ENCODE measurements around the gene NRP2. TPM values are rescaled to one million over a fixed set of nuclear protein-coding genes. Genes with fewer than 3 reads are reported as not detected.

NRP2 gene
- total and polyA plus RNA-seq, 2 experiments from 2014 or later = 61.0 to 79.2 TPM

GRCh38 chr2:205713086-205713485, 30.8 kb downstream of the NRP2 start:
- no peaks in the 10 kb centered on the region for H4K20me1 ChIP-seq (ENCODE audit: insufficient read depth, poor library complexity, severe bottlenecking)
- peaks cover 24% of the 10 kb centered on the region for H3K4me1 ChIP-seq (ENCODE audit: insufficient read depth)
- H3K9me3 ChIP-seq (ENCODE audit: low read depth) = no peaks in the 10 kb centered on the region
- no peak overlapping the region for H2AFZ ChIP-seq
- H3K9me2 ChIP-seq (replicated peaks; ENCODE audit: insufficient read depth) = no peaks in the 10 kb centered on the region
- no peak overlapping the region for H3K4me3 ChIP-seq
- no peaks in the 10 kb centered on the region for H3K36me3 ChIP-seq (replicated peaks; ENCODE audit: insufficient read depth, low read depth)
- peaks cover 22% of the 10 kb centered on the region for H3K79me2 ChIP-seq
- WGBS (ENCODE audit: low lambda C conversion rate, missing lambda C conversion rate) = 61% methylated on average over 1 of the region's 1 CpG
- TF ChIP-seq EZH2phosphoT487 (IDR thresholded peaks at IDR 0.05; ENCODE audit: low read depth, severe bottlenecking, unreplicated experiment) (no peak), EZH2 (IDR thresholded peaks at IDR 0.05; ENCODE audit: borderline replicate concordance) (no peak)
- TF ChIP-seq, protein P1, sequence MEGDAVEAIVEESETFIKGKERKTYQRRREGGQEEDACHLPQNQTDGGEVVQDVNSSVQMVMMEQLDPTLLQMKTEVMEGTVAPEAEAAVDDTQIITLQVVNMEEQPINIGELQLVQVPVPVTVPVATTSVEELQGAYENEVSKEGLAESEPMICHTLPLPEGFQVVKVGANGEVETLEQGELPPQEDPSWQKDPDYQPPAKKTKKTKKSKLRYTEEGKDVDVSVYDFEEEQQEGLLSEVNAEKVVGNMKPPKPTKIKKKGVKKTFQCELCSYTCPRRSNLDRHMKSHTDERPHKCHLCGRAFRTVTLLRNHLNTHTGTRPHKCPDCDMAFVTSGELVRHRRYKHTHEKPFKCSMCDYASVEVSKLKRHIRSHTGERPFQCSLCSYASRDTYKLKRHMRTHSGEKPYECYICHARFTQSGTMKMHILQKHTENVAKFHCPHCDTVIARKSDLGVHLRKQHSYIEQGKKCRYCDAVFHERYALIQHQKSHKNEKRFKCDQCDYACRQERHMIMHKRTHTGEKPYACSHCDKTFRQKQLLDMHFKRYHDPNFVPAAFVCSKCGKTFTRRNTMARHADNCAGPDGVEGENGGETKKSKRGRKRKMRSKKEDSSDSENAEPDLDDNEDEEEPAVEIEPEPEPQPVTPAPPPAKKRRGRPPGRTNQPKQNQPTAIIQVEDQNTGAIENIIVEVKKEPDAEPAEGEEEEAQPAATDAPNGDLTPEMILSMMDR (IDR thresholded peaks at IDR 0.05; ENCODE audit: poor library complexity) = no peak
- no peak overlapping the region for H3K4me2 ChIP-seq
- DNase-seq (ENCODE audit: low spot score) = no peak
- H3K27ac ChIP-seq = no peak overlapping the region
- no peaks in the 10 kb centered on the region for H3K27me3 ChIP-seq

DNA sequence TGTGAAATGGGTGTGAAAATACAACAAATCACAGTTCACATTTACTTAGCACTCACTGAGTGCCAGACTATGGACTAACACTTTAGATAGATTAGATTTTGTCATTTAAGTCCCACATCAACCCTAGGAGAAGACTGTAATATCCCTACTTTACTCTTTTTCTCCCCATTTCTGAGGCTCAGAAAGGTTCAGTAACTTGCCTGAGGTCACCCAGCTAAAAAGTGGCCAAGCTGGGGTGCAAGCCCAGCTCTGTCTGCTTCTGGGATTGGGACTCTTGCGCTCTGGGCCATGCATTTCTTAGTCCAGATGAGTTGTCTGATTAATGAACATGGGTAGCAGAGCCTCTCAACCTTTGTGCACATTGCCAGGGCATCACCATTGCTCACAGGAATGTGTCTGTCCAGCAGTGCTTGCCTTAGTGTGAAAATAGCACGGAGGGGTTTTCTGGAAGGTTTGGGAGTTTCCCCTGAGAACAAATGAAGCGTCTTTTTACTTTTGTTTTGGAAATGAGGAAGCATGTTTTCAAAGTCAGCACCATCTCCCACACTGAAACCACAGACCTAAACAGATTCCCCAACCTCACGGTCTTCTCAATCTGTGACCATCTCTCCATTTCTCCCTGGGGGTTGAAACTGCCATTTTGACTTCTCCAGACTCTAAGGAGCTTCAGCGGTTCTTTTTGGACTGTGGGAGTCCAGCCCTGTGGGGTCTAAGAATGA, 31.9 kb downstream of the NRP2 start:
- peaks cover 32% of the 10 kb centered on the region for H3K4me1 ChIP-seq (ENCODE audit: insufficient read depth)
- H3K4me3 ChIP-seq = no peak overlapping the region
- H3K36me3 ChIP-seq (replicated peaks; ENCODE audit: insufficient read depth, low read depth) = no peaks in the 10 kb centered on the region
- no peaks in the 10 kb centered on the region for H3K27me3 ChIP-seq
- no peaks in the 10 kb centered on the region for H4K20me1 ChIP-seq (ENCODE audit: insufficient read depth, poor library complexity, severe bottlenecking)
- H3K4me2 ChIP-seq = no peak overlapping the region
- no peaks in the 10 kb centered on the region for H3K9me3 ChIP-seq (ENCODE audit: low read depth)
- peak overlapping the region; percentile 49 for H3K27ac ChIP-seq
- 71% methylated on average over 5 of the region's 5 CpGs for WGBS (ENCODE audit: low lambda C conversion rate, missing lambda C conversion rate)
- TF ChIP-seq EZH2phosphoT487 (IDR thresholded peaks at IDR 0.05; ENCODE audit: low read depth, severe bottlenecking, unreplicated experiment) (no peak), EZH2 (IDR thresholded peaks at IDR 0.05; ENCODE audit: borderline replicate concordance) (no peak)
- TF ChIP-seq, protein P1 (IDR thresholded peaks at IDR 0.05; ENCODE audit: poor library complexity) = no peak
- DNase-seq (ENCODE audit: low spot score) = no peak
- no peaks in the 10 kb centered on the region for H3K9me2 ChIP-seq (replicated peaks; ENCODE audit: insufficient read depth)
- peaks cover 15% of the 10 kb centered on the region for H3K79me2 ChIP-seq
- H2AFZ ChIP-seq = no peak overlapping the region

DNA sequence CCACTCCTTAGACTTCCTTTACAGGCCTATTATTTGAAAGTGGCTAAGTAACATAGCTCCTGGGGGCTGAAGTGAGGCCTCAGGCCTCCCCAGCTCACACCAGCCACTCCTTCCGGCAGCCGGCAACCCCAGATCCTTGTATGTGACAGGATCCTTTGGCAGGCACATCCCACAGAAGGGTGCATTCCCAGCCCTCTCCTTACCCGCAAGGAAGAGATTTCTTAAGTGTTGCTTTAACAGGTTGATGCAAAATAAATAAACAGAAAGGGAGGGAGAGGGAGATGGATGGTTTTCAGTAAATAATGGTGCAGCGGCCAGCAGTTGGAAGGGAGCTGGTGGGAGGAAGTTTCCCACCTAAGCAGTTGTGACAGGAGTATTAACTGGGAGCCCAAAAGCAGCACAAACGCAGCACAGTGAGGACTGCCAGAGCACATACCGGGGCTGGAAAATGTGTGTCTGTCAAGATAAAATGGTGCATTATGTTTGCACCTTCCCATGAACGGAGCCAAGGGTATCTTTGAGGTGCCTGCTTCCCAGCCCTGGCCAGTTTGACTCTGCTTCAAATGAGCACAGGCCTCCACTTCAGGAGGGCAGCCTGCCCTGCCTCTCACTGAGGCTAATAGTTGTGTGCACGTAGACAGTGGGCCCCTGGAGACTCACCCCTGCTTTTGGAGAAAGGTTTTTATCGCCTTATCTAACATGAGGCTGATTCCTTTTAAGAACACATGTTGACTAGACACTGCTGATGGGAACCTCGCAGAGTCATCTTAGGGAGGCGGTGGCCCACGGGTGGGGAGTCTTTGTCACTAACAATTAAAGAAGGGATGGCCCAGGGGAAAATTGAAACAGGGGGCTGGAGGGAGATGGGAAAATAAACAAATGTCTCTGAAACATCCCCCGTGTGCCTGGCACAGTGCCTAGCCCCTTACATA, 32.8 kb downstream of the NRP2 start:
- H3K27ac ChIP-seq = peak overlapping the region; percentile 49
- no peaks in the 10 kb centered on the region for H4K20me1 ChIP-seq (ENCODE audit: insufficient read depth, poor library complexity, severe bottlenecking)
- no peak for DNase-seq (ENCODE audit: low spot score)
- no peaks in the 10 kb centered on the region for H3K36me3 ChIP-seq (replicated peaks; ENCODE audit: insufficient read depth, low read depth)
- no peaks in the 10 kb centered on the region for H3K9me3 ChIP-seq (ENCODE audit: low read depth)
- H3K4me2 ChIP-seq = no peak overlapping the region
- H3K4me1 ChIP-seq (ENCODE audit: insufficient read depth) = peaks cover 41% of the 10 kb centered on the region
- no peak overlapping the region for H2AFZ ChIP-seq
- no peaks in the 10 kb centered on the region for H3K9me2 ChIP-seq (replicated peaks; ENCODE audit: insufficient read depth)
- no peak for TF ChIP-seq EZH2 (IDR thresholded peaks at IDR 0.05; ENCODE audit: borderline replicate concordance)
- TF ChIP-seq, protein P1 (IDR thresholded peaks at IDR 0.05; ENCODE audit: poor library complexity) = no peak
- TF ChIP-seq EZH2phosphoT487 (IDR thresholded peaks at IDR 0.05; ENCODE audit: low read depth, severe bottlenecking, unreplicated experiment) = no peak
- H3K4me3 ChIP-seq = no peak overlapping the region
- peaks cover 15% of the 10 kb centered on the region for H3K79me2 ChIP-seq
- WGBS (ENCODE audit: low lambda C conversion rate, missing lambda C conversion rate) = 62% methylated on average over 13 of the region's 13 CpGs
- H3K27me3 ChIP-seq = no peaks in the 10 kb centered on the region
